Stimulated activated CD4-positive, alpha-beta T cell treated with anti-CD3 and anti-CD28 coated beads, Interleukin-1b, Interleukin-23, amount 100 ng/mL, for 1 hour (primary cell): ENCODE results near the gene REEP1.

Source experiments
- DNase-seq, 2 donors: peaks; one replicate each; pipeline ENCODE4 v3.0.0-alpha.2; 2020; ENCODE audit warnings: low read depth in 2 of 2

The REEP1 gene, protein sequence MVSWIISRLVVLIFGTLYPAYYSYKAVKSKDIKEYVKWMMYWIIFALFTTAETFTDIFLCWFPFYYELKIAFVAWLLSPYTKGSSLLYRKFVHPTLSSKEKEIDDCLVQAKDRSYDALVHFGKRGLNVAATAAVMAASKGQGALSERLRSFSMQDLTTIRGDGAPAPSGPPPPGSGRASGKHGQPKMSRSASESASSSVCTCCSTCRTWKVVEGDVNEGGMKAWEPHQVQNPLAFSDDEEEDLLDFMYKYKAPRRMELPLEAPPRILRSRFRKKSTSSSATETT

DNA sequence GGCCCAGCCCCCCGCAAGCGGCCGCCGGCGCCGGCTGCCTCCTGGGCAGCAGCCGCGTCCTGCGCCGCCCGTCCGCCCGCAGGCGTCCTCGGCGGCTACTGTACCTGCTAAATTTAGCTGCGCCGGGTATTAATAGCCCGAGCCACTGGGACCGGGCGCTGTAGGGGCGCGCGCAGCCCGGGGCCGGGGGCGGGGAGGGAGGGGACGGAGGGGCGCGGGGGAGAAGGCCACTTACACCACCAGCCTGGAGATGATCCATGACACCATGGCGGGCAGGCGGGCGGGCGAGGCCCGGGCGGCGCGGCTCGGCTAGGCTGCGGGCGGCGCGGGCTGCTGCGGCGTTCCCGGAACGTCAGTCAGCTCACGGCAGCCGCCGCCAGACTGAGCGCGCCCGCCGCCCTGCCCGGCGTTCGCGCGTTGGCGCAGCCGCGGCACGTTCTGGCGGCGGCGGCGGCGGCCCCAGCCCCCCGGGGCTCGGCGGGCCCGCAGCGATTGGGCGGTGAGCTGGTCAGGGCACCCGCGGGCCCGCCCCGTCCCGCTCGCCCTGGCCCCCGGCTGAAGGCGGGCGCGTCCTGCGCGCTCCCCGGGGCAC is at the start of gene REEP1:
TSS of gene REEP1 (minus strand) at position 383 of the 592 bp plus-strand sequence. CDS start at position 267, 116 bp downstream.
- no peak for DNase-seq

DNA sequence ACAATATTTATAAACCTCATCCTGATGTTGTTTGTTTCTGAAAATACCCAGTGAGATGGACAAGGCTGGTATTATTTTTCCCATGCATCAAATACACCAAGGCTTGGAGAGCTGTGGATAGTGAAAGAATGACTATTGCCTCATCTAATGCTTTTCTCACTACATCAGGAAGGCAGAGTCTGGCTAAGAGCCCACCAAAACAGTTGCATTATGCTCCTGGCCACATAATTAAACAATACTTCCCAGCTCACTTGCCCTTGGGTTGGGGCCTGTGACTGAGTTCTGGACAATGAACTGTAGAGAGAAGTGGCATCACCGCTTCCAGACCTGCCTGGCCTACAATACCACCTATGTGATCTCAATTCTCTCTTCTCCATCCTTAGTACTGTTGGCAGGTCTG is 46.4 kb upstream of the REEP1 start:
- DNase-seq = no peak

DNA sequence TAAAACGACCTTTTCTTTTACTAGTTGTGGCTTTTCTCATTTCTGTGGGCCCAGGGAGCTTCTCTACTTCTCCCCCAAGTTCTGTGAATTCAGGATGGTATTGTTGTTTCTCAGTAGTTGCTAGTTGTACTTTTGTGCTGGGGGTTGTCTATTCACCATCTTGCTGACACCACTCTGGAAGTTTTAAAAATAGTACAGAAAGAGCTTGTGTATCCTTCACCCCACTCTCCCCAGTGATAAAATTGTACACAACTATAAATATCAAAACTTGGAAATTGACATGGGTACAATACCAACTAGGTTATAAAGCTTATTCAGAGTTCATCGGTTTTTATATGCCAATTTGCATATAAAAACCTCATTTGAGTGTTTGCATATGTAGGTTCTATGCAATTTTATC is 45.3 kb upstream of the REEP1 start:
- no peak for DNase-seq

DNA sequence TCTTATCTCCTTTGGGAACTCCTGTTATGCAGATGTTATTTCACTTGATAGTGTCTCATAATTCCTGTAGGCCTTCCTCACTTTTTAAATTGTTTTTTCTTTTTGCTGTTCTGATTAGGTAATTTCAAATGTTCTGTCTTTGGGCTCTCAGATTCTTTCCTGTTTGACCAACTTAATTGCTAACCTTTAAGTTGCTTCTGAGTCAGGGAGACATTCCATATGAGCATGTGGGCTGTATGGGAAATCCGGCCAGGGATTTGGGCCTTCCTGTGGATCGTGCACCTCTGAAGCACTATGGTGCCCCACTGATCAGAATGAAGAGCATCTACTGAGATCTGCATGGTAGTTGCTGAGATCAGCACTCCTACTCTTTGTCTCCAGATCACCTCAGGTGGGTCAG is 44.7 kb upstream of the REEP1 start:
- DNase-seq = no peak

DNA sequence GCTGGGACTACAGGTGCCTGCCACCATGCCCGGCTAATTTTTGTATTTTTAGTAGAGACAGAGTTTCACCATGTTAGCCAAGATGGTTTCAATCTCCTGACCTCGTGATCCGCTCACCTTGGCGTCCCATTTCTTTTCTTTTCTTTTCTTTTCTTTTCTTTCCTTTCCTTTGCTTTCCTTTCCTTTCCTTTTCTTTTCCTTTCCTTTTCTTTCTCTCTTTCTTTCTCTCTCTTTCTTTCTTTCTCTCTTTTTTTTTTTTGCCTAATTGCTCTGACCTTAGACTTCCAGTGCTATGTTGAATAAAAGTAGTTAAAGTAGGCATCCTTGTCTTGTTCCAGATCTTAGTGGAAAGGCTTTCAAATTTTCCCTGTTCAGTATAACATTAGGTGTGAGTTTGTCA is 41.0 kb upstream of the REEP1 start:
- no peak for DNase-seq

DNA sequence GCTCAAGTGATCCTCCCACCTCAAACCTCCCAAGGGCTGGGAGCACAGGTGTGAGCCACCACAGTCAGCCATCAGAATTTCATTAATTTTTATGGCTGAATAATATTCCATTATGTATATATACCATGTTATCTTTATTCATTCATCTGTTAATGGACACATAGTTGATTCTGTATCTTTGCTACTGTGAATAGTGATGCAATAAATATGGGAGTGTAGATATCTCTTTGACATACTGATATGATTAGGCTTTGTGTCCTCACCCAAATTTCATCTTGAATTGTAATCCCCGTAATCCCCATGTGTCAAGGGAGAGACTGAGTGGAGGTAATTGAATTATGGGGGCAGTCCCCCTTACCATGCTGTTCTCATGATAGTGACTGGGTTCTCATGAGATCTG is 38.2 kb upstream of the REEP1 start:
- no peak for DNase-seq

DNA sequence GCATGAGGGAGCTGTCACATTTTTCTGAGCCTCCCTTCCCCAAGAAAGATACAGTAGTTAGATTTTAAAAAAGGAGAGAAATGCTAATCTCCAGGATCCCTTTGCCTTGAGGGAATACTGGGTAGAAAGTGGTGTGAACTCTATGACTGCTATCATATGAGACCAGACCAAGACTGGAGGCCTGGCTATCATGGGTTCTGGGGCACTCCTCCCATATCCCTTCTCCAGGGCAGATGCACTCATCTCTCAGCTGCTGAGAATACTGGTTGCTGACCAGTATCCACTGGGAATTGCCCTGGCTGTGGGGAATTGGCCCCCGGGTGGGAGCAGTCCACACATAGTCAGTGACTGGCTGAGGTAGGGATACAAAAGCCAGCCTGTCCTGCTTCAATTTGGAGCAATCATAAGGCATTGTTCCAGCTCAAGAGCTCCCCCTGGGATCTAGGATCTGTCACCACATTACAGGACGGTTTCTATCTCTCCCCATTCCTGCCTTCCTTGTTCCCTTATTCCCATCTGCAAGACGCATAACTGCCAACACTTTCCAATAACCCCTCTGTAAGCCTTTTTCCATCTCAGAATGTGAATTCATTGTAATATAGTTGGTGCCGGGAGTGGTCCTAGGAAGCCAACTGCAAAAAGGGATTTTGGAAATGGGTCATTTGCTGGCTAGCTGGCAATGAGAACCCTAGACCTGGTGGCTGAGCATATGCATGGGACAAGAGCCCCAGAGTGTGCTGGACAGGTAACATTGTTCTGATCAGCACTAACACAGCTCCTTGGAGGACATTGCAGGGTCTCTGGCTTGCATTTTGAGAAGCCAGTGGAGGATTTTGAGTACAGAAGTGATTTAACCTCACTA is 35.4 kb upstream of the REEP1 start:
- no peak for DNase-seq

DNA sequence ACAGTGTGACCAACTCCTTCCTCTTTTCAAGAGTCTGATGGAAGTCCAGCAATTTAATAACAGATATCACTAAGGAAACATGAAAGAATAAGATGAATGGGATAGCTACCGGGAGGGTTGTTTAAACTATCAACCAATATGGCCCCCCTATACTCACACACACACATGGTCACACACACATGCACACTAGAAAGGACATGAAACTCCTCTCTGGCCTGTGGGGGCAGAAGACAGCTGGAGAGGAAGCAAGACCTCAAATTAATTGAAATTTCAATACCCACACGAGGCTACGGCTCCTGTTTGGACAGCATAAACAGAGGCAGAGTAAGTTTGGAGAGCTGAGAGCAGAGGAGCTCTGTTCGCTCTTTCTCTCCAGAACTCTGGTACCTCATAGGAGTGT is 34.7 kb upstream of the REEP1 start:
- DNase-seq = no peak

DNA sequence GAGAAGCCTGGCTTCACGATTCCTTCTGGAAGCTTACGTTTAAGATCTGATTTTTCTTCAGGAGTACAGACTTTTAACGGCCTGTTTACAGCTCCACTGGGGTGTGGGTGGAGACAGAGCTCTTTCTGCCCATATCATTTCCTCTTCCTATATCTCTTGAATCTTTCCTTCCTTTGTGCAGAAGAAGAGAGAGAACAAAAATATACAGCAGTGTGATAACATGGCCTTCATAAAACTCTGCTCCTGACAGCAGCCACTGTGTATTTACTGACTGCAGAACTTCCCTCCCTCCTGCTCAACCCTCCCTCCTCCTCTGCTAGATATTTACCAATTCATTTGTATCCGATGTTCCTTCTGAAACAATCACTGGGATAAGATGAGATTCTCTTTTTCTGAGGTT is 34.1 kb upstream of the REEP1 start:
- DNase-seq = no peak

DNA sequence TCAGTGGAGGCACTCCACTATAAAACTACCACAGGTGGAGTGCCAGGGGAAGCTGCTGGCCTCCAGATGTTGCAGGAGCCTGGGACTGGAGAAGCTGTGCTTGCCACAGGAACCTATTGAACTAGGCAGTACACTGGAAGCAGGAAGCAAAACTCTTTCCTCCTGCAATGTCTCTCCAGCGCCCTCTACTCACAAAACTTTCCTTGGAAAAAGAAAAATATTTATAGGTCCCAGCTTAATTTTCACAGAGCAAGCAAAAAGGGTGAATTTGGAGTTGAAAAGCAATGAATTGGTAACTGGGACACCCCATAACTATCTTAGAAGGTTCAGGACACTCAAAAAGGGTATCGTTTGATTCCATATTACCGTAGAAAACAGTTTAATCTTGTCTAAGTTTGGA is 33.2 kb upstream of the REEP1 start:
- DNase-seq = no peak

DNA sequence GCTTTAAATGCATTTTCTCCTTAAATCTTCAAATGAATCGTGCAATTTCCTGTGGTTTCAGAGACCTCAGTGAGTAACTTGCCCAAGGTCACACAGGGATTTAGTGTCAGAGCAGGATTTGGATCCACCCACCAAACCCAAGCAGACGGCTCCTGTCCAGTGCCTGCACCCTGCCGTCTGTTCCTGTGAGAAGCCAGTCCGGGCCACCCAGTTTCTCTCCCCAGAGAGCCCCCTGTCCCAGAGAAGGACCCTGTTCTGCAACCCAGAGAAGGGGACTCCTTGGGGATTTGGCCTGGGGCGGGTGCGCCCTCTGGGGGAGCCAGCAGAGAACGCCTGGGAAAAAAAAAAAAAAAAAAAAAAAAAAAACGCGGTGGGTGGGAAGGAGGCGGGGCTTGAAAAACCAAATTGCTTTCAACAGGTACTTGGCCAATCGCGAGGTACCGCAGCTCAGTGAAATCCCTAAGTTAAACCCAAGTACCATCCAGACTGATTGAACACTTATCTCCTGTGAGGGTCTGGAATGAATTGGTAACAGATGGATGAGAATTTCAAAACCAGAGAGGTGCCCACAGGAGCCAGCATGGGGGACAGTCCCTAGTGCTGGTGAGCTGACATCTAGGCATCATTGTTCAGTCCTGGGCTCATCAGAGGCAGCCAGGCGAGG is 30.9 kb upstream of the REEP1 start:
- DNase-seq = peak in 1 of 2 donors; percentile 15

DNA sequence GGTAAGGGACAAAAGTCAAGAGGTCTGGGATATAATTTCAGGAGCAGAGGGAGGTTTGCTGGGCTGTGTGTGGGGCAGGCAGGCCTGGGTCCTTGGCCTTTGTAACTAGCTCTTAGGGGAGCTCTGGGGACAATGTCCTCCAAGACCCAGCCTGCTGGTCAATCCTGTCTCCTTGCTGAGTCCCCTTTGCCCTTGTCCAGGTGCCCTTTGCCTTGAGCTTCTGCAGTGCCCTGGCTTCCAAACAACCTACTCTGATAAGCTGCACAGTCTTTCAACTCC is 30.0 kb upstream of the REEP1 start:
- no peak for DNase-seq

DNA sequence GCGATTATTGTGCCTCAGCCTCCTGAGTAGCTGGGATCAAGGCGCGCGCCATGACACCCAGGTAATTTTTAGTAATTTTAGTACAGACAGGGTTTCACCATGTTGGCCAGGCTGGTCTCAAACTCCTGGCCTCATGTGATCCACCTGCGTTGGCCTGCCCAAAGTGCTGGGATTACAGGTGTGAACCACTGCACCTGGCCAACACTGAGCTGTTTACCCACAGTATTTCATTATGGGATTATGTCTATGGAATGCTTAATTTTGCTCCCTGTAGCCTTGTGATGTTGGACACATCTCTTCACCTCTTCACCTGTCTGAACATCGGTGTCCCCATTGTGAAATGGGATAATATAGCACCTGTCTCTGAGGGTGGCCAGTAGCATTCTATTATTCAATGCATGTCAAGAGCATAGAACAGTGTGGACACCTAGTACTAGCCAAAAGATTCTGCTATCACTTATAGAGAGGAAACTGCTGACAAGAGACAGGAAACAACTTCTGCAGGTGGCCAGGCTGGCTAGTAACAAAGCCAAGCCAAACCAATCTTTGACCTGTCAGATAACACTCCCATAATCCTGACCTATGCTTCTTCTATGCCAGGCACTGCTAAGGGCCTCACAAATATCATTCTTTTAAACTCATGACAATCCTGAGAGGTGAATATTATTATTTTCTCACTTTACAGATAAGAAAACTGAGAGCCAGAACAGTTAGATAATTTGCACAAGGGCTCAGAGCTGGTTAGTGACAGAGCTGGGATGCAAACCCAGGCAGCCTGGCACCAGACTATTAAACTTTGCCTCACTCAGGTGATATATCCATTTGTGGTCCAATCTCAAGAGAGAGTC is 29.4 kb upstream of the REEP1 start:
- DNase-seq = no peak

DNA sequence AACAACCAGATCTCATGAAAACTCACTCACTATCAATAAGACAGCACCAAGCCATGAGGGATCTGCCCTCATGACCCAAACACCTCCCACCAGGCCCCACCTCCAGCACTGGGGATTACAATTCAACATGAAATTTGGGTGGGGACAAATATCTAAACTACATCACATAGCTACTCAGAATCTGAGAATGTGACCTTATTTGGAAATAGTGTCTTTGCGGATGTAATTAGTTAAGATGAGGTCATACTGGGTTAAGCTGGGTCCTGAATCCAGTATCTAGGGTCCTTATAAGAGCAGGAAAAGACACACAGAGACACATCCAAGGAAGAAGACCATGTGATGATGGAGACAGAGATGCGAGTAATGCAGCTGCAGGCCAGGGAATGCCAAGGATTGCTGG is 27.5 kb upstream of the REEP1 start:
- no peak for DNase-seq

DNA sequence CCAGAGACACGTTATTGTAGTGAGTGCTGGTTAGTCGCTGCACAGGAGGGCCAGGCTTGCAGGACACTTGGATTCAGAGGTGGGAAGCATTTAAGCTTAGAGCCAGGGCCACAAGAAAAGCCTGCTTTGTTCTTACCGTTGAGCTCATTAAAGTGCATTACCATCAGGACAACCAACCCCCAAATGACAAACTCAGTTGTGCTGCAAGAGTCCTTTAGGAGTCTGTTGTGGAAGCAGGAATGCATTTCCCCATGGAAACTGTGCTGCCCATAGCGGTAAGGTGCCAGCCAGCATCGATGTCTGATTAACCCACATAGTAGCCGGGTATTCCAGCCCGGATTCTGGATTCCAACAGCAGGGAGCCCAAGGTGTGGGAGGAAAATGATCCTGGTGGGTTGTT is 23.4 kb upstream of the REEP1 start:
- no peak for DNase-seq

DNA sequence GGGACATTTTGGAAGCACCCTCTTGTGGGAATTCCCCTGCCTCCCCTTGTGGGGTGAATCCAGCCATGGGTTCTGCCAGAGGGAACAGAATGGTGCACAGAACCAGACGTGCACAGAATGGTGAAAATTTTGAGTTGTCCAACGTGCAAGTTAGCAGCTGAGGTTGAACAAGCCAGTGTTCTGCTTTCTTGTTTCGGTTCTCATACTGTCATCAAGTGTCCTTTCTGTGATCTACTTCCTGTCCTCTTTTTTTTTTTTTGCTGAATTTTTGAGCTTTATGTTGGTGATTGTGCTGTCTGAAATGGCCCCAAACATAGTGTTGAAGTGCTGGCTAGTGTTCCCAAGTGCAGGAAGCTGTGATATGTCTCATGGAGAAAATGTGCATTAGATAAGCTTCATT is 21.5 kb upstream of the REEP1 start:
- DNase-seq = no peak

DNA sequence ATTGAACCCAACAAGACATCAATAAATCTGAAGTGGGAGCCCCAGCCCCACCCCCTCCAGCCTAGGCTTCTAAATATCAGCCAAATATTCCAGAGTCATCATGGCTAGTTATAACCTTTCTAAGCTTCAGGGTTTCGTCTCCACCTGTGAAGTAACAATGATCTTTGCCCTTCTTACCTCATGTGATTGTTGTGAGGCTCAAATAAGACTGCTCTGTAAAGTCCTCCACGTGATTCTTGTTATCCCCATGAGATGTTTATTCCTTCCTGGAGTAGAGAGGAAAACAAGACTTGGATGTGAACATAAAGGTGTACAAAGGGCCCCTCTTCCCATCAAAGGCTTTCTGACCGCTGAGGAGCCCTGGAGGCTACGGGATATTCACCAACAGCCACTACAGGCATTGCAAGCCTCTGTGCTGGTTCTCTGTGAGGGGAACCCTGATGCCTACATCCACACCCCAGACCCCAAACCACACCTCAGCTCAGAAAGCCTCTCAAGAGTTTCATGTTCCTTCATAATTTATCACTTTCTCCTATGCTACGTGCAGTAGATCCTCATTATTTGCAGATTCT is 20.1 kb upstream of the REEP1 start:
- DNase-seq = no peak

DNA sequence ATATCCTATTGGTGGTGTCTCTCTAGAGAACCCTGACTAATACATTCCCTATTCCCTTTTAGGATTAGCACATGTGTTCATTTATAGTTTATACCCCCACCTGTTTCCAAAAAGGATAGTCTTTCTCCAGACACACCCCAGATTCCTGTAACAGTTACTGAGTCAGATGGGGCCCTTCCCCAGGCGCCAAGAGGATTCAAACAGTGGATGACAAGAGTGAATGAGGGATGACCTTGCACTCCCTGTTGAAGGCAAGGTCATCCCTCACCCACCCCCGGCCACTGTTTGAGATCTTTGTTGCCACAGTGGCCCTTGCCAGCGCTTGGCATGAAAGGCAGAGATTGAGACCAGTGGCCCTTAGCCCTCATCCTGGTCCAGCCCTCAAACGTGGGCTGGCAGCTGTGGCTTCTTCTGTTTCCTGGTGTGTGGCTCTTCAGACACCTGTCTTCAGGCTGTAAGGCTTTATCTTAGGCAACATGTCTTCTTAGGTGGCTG is 15.3 kb upstream of the REEP1 start:
- no peak for DNase-seq

DNA sequence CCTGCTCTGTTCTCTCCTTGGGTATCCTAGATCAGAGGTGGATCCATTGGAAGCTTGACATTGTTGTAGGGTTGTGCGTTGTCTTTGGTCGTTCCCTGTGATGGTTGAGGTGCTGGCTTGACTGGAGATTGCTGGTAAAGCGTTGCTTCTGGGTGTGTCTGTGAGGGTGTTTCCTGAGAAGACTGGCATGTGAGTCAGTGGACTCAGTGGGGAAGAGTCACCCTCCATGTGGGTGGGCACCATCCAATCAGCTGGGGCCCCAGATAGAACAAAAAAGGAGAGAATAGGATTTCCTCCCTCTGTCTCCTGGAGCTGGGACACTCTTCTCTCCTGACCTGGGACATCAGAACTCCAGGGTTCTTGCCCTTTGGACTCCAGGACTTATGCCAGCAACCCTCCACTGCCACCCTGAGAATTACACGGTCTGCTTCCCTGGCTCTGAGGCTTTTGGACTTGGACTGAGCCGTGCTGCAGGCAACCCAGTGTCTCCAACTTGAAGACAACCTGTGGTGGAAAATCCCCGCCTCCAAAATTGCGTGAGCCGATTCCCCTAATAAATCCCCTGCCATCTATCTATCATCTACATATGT is 14.8 kb upstream of the REEP1 start:
- no peak for DNase-seq

DNA sequence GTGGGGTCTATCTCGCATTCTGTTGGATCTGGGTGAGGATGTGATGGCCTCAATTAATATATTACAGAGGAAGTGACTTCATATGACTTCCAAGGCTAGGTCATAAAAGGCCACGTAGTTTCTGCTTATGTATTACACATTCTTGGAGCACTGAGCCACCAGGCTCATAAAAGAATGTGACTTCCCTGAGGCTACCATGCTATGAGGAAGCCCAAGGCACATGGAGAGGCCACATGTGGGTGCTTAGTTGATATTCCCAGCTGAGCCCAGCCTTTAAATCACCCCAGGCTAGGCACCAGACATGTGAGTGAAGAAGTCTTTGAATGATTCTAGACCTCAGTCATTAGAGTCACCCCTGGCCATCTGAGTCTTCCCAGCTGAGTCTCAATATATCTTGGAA is 13.3 kb upstream of the REEP1 start:
- no peak for DNase-seq

DNA sequence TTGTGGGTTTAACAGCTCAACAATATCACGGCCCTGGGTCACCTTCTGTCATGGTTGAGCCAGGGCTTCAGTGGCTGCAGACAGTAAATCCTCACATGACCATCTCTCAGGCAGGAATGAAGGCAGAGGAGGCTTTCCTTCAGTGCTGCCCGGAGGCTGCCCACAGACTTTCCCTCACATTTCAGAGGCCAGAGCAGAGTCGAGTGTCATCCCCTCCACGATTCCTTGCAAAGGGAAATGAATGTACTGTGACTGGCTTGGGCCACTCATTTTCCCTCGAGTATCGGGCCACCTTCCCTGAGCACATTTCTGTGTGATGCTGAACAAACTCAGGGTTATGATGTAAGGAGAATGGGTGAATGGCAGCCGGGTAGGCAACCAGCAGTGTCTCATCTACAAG is 10.0 kb upstream of the REEP1 start:
- DNase-seq = no peak
